HUES64 (cell line): ENCODE results near the gene AIMP2.
"Not testable (repeated sequence)": the region's sequence is repeated elsewhere in the genome, so short reads cannot be mapped to it uniquely, and the experiment has no call there.

Experiments
- H3K27ac ChIP-seq: 2 replicates; pipeline ENCODE4 v1.7.0; 2013; ENCODE audit warnings: low read depth, low read length, inconsistent platforms
- H3K27me3 ChIP-seq: 2 replicates; pipeline ENCODE4 v1.6.1; 2013; ENCODE audit warnings: mild to moderate bottlenecking, low read length; ENCODE audit not compliant: insufficient read depth
- H3K36me3 ChIP-seq: 2 replicates; pipeline ENCODE4 v1.6.1; 2013; ENCODE audit warnings: mild to moderate bottlenecking, low read length; ENCODE audit not compliant: insufficient read depth
- H3K4me1 ChIP-seq: 2 replicates; pipeline ENCODE4 v1.6.1; 2013; ENCODE audit warnings: mild to moderate bottlenecking, low read length, moderate library complexity; ENCODE audit not compliant: insufficient read depth
- H3K4me3 ChIP-seq: 2 replicates; pipeline ENCODE4 v1.5.1; 2013; ENCODE audit warnings: mild to moderate bottlenecking, low read length, moderate library complexity
- H3K9ac ChIP-seq: 2 replicates; pipeline ENCODE4 v1.6.1; 2013; ENCODE audit warnings: mild to moderate bottlenecking, low read depth, low read length
- H3K9me3 ChIP-seq: 2 replicates; pipeline ENCODE4 v1.6.1; 2013; ENCODE audit warnings: low read depth, low read length; ENCODE audit not compliant: insufficient read depth
- WGBS: fragments of 150-250, 120-280 bp; methylation state at CpG from one replicate; pipeline ENCODE4 v1.1.7; 2013; ENCODE audit warnings: missing lambda C conversion rate; 5-methylcytosine and 5-hydroxymethylcytosine counted together

Gene AIMP2

DNA sequence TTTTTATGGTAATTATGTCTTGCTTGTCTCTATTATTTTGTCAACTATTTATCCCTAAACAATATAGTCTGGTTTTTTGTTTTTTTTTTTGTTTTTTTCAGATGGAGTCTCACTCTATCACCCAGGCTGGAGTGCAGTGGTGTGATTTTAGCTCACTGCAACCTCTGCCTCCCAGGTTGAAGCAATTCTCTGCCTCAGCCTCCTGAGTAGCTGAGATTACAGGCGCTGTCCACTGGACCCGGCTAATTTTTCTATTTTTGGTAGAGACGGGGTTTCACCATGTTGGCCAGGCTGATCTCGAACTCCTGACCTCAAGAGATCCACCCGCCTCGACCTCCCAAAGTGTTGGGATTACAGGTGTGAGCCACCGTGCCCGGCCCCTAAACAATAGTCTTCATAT, 1.3 kb downstream of the AIMP2 start:
- peaks cover 40% of the 10 kb centered on the region for H3K36me3 ChIP-seq
- not testable (repeated sequence) for H3K9me3 ChIP-seq, H3K27ac ChIP-seq, H3K27me3 ChIP-seq, H3K4me1 ChIP-seq
- peak overlapping the region; percentile 85 for H3K4me3 ChIP-seq
- H3K9ac ChIP-seq, result peak overlapping the region; percentile 98; the same call in 1 of the 2 replicates
- 95% methylated on average over 8 of the region's 8 CpGs for WGBS

DNA sequence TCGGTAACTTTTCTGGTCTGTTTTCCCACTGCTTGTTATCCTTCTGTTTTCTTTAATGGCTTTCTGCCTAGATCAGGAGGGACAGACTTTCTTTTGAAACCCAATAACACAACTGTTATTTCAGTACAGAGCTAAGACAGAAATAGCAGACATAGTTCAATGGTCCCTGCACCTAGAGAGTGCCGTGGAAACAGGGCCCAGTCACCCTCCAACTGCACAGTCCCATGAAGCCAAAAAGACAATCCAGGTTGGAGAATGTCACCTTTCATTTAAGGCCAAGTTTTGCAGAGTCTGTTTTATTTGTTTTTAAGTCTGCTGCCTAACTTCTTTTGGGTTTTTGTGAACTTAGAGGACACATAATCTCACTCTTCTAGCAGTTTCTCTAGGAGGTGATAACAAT, 2.5 kb downstream of the AIMP2 start:
- Histone ChIP-seq H3K9me3 (no peaks in the 10 kb centered on the region), H3K27me3 (no peaks in the 10 kb centered on the region), H3K4me1 (no peaks in the 10 kb centered on the region), H3K9ac (no peak overlapping the region), H3K4me3 (no peak overlapping the region), H3K36me3 (peaks cover 51% of the 10 kb centered on the region), H3K27ac (no peak overlapping the region)
- WGBS, result 95% methylated on average over 2 of the region's 2 CpGs

DNA sequence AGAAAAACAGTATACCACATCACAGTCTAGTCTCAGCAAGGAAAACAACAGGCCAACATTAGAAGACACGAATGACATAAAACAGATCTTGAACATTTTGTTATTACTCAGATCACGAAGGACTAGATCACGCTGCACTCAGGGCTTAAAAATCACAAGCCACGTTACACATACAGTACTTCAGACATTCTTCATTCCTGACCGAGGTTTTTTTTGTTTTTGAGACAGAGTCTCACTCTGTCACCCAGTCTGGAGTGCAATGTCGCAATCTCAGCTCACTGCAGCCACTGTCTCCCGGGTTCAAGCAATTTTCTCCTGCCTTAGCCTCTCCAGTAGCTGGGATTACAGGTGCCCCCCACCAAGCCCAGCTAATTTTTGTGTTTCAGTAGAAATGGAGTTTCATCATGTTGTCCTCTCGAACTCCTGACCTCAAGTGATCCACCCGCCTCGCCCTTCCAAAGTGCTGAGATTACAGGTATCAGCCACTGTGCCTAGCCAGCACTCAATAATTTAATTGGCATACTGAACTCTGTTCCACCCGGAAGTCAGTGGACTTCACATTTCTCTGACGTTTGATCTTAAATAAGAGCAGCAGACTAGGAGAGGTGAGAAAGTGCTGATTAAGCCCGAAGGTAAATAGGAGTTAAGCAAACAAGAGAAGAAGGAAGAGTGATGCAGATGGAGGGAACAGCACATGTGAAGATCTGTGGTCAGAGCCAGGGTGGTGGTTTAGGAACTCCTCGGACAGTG, 3.5 kb downstream of the AIMP2 start:
- Histone ChIP-seq H3K9ac (no peak overlapping the region), H3K36me3 (peaks cover 61% of the 10 kb centered on the region), H3K9me3 (no peaks in the 10 kb centered on the region), H3K4me1 (no peaks in the 10 kb centered on the region), H3K4me3 (no peak overlapping the region), H3K27me3 (no peaks in the 10 kb centered on the region), H3K27ac (no peak overlapping the region)
- 94% methylated on average over 14 of the region's 14 CpGs for WGBS

DNA sequence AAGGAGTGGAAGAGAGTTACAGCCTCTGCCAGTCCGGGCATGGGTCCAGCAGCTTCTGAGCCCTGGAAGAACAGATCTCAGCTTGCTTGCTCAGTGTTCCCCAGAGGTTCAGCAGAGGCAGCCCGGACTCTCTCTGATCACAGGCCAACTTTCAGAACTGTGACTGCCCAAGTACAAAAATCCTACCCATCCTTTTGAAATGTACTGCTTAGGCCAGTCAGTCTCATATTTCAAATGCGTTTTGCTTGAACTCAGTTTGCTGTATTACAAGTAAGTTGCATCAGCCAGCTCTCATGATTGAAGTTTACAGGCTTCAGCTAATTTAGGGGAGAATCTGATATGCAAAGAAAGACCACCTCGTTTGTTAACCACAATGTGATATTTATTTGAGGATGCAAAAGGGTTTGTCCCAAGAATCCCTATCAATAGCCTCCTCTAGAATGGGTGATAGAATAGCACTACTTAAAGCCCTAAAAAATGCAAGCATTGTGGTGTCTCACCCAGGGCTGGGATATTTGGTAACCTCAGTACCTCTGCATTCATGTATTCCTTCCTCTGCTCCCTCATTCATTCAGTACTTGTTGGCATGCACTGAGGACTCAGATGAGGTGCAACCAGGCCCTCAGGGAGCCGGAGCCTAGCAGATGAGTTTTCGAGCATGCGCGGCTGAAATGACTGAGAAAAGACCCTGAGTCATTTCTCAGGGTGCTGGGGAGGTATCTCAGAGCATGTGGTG, 7.0 kb downstream of the AIMP2 start:
- 96% methylated on average over 8 of the region's 8 CpGs for WGBS
- no peak overlapping the region for H3K27ac ChIP-seq

DNA sequence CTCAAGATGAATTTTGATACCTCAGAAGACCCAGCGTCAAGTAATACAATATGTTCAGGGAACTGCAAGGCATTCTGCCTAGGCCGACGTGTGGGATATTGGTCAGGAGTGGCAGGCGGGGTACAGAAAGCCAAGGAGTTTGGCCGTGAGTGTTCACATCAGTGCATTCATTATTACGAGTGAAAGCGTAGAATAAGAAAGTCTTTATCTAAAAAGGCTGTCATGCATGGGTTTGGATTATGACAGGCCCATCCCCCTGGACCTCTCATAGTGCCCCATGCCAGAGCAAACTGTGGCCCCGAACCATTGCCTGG, 7.5 kb downstream of the AIMP2 start:
- WGBS, result 97% methylated on average over 8 of the region's 8 CpGs
- no peak overlapping the region for H3K4me3 ChIP-seq
- peaks cover 91% of the 10 kb centered on the region for H3K36me3 ChIP-seq
- H3K9me3 ChIP-seq, result no peaks in the 10 kb centered on the region
- no peaks in the 10 kb centered on the region for H3K4me1 ChIP-seq
- no peak overlapping the region for H3K9ac ChIP-seq
- no peaks in the 10 kb centered on the region for H3K27me3 ChIP-seq
- H3K27ac ChIP-seq, result no peak overlapping the region

More for the DNA sequence above, 7.0 kb downstream of the AIMP2 start:
- peaks cover 91% of the 10 kb centered on the region for H3K36me3 ChIP-seq
- no peaks in the 10 kb centered on the region for H3K4me1 ChIP-seq
- no peak overlapping the region for H3K9ac ChIP-seq
- H3K27me3 ChIP-seq, result no peaks in the 10 kb centered on the region
- no peak overlapping the region for H3K4me3 ChIP-seq
- H3K9me3 ChIP-seq, result no peaks in the 10 kb centered on the region

DNA sequence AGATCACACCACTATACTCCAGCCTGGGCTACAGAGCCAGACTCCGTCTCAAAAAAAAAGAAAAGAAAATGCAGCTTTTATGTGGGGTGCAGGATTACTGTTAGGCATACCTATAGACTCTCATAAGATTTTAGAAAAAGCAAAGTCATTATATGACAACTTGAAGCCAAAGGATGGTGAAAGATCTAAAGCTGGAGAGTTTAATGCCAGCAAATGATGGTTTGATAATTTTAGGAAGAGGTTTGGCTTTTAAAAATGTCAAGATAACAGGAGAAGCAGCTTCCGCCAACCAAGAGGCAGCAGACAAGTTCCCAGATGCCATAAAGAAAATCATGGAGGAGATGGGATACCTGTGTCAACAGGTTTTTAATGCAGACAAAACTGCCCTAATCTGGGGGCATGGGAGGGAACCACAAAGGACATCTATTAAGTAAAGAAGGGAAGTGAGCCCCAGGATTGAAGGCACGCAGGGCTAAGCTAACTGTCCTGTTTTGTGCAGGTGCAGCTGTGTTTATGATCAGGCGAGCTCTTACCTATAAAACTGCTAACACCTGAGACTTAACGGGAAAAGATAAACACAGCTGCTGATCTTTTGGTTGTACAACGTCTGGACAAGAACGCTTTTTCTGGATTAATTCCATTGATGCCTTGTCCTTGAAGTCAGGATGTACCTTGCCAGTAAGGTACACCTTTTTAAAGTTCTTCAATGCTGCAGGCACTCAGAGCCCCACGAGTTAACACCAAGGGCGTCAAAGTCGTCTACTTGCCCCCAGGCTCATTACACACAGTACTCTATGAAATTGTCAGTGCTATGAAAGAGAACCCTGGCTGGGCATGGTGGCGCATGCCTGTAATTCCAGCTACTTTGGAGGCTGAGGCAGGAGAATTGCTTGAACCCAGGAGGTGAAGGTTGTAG, 11.6 kb downstream of the AIMP2 start:
- Histone ChIP-seq H3K4me1 (no peaks in the 10 kb centered on the region), H3K27me3 (no peaks in the 10 kb centered on the region), H3K27ac (no peak overlapping the region), H3K9ac (no peak overlapping the region), H3K4me3 (no peak overlapping the region), H3K9me3 (no peaks in the 10 kb centered on the region), H3K36me3 (peaks cover 100% of the 10 kb centered on the region)
- 94% methylated on average over 11 of the region's 11 CpGs for WGBS

DNA sequence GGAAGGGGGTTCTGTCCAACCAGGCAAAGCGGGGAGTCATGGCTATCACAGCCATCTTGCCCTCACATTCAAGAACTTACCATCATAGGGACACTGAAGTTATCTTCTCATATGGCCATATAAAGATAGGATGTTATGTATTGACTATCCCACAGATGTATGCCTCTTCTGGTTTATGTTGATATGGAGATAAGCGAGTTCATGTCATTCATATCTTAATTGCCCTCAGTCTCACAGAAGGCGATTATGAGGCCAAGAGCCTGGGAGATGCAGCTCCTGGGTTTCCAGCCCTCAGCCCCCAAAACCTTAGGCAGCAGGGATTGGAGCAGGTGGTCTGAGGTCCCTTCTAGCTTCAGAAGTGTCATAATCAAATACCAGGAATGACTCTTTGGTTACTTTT, 13.6 kb downstream of the AIMP2 start:
- H3K36me3 ChIP-seq, result peaks cover 100% of the 10 kb centered on the region
- WGBS, result 100% methylated on average over 2 of the region's 3 CpGs
- H3K27ac ChIP-seq, result no peak overlapping the region
- H3K9me3 ChIP-seq, result no peaks in the 10 kb centered on the region
- H3K9ac ChIP-seq, result no peak overlapping the region
- H3K4me1 ChIP-seq, result no peaks in the 10 kb centered on the region
- no peak overlapping the region for H3K4me3 ChIP-seq
- no peaks in the 10 kb centered on the region for H3K27me3 ChIP-seq

DNA sequence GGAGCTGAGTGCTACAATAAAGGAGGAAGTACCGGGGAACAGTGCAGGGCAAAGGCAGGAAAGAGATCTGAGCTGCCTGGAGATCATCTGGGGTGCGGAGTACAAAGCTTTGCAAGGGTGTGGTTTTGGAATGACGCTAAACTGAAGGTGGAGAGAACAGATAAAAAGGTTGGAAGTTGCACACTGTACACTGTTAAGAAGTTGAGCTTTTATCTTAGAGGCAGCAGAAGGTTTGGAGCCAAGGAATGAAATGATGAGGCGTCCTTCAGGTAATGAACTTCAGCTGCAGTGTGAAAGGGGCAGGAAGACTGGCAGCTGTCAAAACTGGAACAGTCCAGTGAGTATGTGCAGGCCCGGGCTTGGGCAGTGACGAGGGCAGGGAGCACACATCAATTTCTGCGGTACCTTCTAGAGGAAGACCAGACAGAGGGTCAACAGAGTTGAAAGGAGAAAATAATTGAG, 14.9 kb downstream of the AIMP2 start:
- H3K36me3 ChIP-seq, result peaks cover 100% of the 10 kb centered on the region
- H3K4me3 ChIP-seq, result no peak overlapping the region
- H3K9ac ChIP-seq, result no peak overlapping the region
- H3K9me3 ChIP-seq, result no peaks in the 10 kb centered on the region
- H3K27me3 ChIP-seq, result no peaks in the 10 kb centered on the region
- H3K4me1 ChIP-seq, result no peaks in the 10 kb centered on the region
- WGBS, result 96% methylated on average over 7 of the region's 7 CpGs
- H3K27ac ChIP-seq, result no peak overlapping the region

DNA sequence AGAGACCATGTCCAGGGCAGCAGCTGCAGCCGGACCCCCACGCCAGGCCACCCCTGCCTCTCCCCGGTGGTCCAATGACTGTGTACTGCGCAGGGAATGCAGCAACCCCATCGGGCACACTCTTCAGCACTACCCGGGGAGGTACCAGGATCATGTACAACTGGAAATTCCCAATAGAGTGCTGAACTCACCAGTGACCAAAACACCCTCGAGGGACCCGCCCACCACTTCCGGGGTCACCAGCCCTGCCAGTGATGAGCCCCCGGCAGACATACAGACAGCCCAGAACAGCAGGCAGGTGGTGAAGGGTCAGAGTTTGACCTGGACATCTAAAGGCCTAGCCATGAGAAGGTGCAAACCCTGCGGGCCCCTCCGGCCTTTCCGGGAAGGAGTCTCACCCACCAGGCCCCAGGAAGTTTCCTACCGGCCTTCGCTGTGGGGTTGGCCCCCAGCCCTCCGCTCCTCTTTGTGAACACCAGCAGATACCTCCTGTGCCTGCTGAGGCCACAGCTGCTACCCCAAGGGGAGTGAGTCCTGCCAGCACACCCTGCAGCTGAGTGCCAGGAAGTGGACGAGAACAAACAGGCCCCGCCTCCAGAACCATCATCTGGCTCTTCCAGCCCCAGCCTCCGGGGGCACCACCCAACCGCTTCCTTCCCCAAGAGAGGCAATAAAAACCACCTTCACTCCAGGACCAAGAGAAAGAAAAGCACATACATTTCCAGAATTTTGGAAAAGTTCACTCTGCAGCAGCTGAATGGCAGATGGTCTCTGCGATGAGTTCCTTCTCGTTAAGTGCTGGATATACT, 17.1 kb downstream of the AIMP2 start:
- WGBS, result 91% methylated on average over 22 of the region's 22 CpGs
- Histone ChIP-seq H3K27ac (no peak overlapping the region), H3K36me3 (peaks cover 95% of the 10 kb centered on the region), H3K9ac (no peak overlapping the region), H3K4me3 (no peak overlapping the region), H3K9me3 (no peaks in the 10 kb centered on the region), H3K4me1 (no peaks in the 10 kb centered on the region), H3K27me3 (no peaks in the 10 kb centered on the region)

DNA sequence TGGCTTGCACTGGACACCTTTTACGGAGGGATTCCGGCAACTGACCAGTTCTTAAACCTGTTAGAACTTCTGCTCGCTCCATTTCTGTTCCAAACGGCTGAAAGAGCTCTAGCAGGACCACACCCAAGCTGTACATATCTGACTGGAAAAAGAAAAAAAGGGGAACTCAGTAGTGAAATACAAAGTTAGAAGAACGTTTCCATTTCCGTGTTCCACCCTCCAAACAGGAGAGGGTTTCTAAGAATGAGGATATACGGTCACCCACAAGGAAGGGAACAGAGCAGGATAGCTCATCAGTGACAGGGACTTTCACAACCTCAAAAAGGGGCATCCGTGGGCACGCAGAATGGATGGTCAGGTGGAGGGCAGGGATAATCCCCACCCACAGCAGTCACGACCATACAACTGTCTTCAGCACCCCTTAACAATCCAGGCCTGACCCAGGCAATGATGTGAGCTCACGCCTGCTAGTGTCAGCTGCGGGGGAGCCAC, 17.8 kb downstream of the AIMP2 start:
- H3K27me3 ChIP-seq, result no peaks in the 10 kb centered on the region
- H3K9me3 ChIP-seq, result no peaks in the 10 kb centered on the region
- H3K4me3 ChIP-seq, result no peak overlapping the region
- WGBS, result 90% methylated on average over 12 of the region's 12 CpGs
- H3K9ac ChIP-seq, result no peak overlapping the region
- H3K36me3 ChIP-seq, result peaks cover 93% of the 10 kb centered on the region
- H3K27ac ChIP-seq, result no peak overlapping the region
- H3K4me1 ChIP-seq, result no peaks in the 10 kb centered on the region
